PC-3 (cell line): ENCODE results near the gene PIEZO2. TPM values are rescaled to one million over a fixed set of nuclear protein-coding genes. Genes with fewer than 3 reads are reported as not detected.

ENCODE experiments used
- ATAC-seq: fragments of 200-7000 bp; cut with Tn5 transposase; 2 replicates; pipeline ENCODE4 v1.9.1; 2020; ENCODE audit warnings: mild to moderate bottlenecking, moderate library complexity
- BruUV-seq: library from RNA; stranded (reverse); fragments of 400-500 nt; replicated peaks from 2 replicates; lab custom pipeline; 2021; lab: Mats Ljungman, UMichigan
- CTCF ChIA-PET: fragments of 300-600 bp; sonication (Branson Sonifier 250); formaldehyde crosslinking; loops from one replicate; lab custom pipeline; 2022; ENCODE audit warnings: antibody characterized with exemption; lab: Charles Lee
- POLR2A ChIA-PET: fragments of 300-600 bp; sonication (Branson Sonifier 250); formaldehyde crosslinking; loops from one replicate; lab custom pipeline; 2022; ENCODE audit warnings: antibody characterized with exemption; ENCODE audit not compliant: unreplicated experiment; lab: Charles Lee
- DNase-seq: peaks from one replicate; pipeline ENCODE4 v3.0.0-alpha.2; 2015
- H2AFZ ChIP-seq: fragments of 300-600 bp; sonication (generic); 2 replicates; pipeline ENCODE4 v1.6.0; 2016; ENCODE audit warnings: antibody characterized with exemption, low read length
- H3F3A ChIP-seq: fragments of 300-600 bp; sonication (generic); one replicate; pipeline ENCODE4 v1.6.0; 2017; ENCODE audit warnings: antibody characterized with exemption, low read length, control low read depth, mild to moderate bottlenecking; ENCODE audit not compliant: unreplicated experiment
- H3K27ac ChIP-seq: fragments of 300-600 bp; sonication (generic); 2 replicates; pipeline ENCODE4 v1.5.1; 2016; ENCODE audit warnings: mild to moderate bottlenecking, low read length
- H3K27me3 ChIP-seq: fragments of 300-600 bp; sonication (generic); 2 replicates; pipeline ENCODE4 v1.6.1; 2016; ENCODE audit warnings: low read length, mixed read lengths
- H3K36me3 ChIP-seq: fragments of 300-600 bp; sonication (generic); 2 replicates; pipeline ENCODE4 v1.6.1; 2016; ENCODE audit warnings: low read depth, mixed run types, low read length, mixed read lengths
- H3K4me1 ChIP-seq: fragments of 300-600 bp; sonication (generic); 2 replicates; pipeline ENCODE4 v1.5.1; 2016; ENCODE audit warnings: low read length; ENCODE audit not compliant: insufficient read depth
- H3K4me2 ChIP-seq: fragments of 300-600 bp; sonication (generic); 2 replicates; pipeline ENCODE4 v1.6.0; 2016; ENCODE audit warnings: low read length
- H3K4me3 ChIP-seq: fragments of 300-600 bp; sonication (generic); 2 replicates; pipeline ENCODE4 v1.5.1; 2016; ENCODE audit warnings: mild to moderate bottlenecking, low read length, mixed read lengths
- H3K79me2 ChIP-seq: fragments of 300-600 bp; sonication (generic); 2 replicates; pipeline ENCODE4 v1.6.1; 2017; ENCODE audit warnings: low read length, mixed read lengths
- H3K9ac ChIP-seq: fragments of 300-600 bp; sonication (generic); 2 replicates; pipeline ENCODE4 v1.6.0; 2016; ENCODE audit warnings: mild to moderate bottlenecking, low read length
- H3K9me2 ChIP-seq: fragments of 300-600 bp; sonication (generic); replicated peaks from 2 replicates; pipeline ENCODE4 v1.6.1; 2016; ENCODE audit warnings: mixed run types, low read length, mixed read lengths
- H3K9me3 ChIP-seq: fragments of 300-600 bp; sonication (generic); 2 replicates; pipeline ENCODE4 v1.6.1; 2016; ENCODE audit warnings: low read length, mixed read lengths
- H4K20me1 ChIP-seq: fragments of 300-600 bp; sonication (generic); 2 replicates; pipeline ENCODE4 v1.6.1; 2016; ENCODE audit warnings: low read length, mixed read lengths
- EZH2 ChIP-seq: fragments of 300-600 bp; sonication (generic); IDR thresholded peaks from one replicate; pipeline ENCODE4 v1.6.1; 2017; ENCODE audit warnings: antibody characterized with exemption, mild to moderate bottlenecking, low read length; ENCODE audit not compliant: unreplicated experiment
- EZH2phosphoT487 ChIP-seq: fragments of 300-600 bp; sonication (generic); IDR thresholded peaks from 2 replicates; pipeline ENCODE4 v1.6.1; 2018; ENCODE audit warnings: mild to moderate bottlenecking, antibody characterized with exemption, low read length, borderline replicate concordance
- intact Hi-C: fragments of 100-400 bp; cut with micrococcal nuclease; formaldehyde crosslinking; loops from 2 replicates; pipeline ENCODE4 v1.9.0; 2023
- total RNA-seq: library from RNA; depleted of rRNA; stranded (reverse); fragments of >200 nt; gene quantifications from 2 replicates; pipeline ENCODE4 v1.2.3, GENCODE V29; 2014
- TF ChIP-seq, protein P1 (sequence below): fragments of 300-600 bp; sonication (generic); conservative IDR thresholded peaks from 2 replicates; pipeline ENCODE4 v1.5.1; 2017; ENCODE audit warnings: antibody characterized with exemption, low read depth, mild to moderate bottlenecking, low read length

The PIEZO2 gene
- total RNA-seq, 1 experiment from 2014 or later: not detected

GRCh38 chr18:10679557-10680270, 469.7 kb downstream of the PIEZO2 start:
- CTCF ChIA-PET: no interaction called here
- Histone ChIP-seq H3F3A (no peaks in the 10 kb centered on the region), H3K4me2 (no peak overlapping the region), H3K9ac (no peak overlapping the region), H4K20me1 (no peaks in the 10 kb centered on the region), H3K4me1 (no peaks in the 10 kb centered on the region), H3K9me3 (no peaks in the 10 kb centered on the region), H2AFZ (no peak overlapping the region), H3K4me3 (no peak overlapping the region), H3K79me2 (no peaks in the 10 kb centered on the region), H3K27ac (no peak overlapping the region), H3K27me3 (peaks cover 79% of the 10 kb centered on the region), H3K36me3 (no peaks in the 10 kb centered on the region), H3K9me2 (no peaks in the 10 kb centered on the region)
- DNase-seq (no peak), ATAC-seq (no peak)
- no peak for TF ChIP-seq EZH2phosphoT487
- TF ChIP-seq, protein P1, sequence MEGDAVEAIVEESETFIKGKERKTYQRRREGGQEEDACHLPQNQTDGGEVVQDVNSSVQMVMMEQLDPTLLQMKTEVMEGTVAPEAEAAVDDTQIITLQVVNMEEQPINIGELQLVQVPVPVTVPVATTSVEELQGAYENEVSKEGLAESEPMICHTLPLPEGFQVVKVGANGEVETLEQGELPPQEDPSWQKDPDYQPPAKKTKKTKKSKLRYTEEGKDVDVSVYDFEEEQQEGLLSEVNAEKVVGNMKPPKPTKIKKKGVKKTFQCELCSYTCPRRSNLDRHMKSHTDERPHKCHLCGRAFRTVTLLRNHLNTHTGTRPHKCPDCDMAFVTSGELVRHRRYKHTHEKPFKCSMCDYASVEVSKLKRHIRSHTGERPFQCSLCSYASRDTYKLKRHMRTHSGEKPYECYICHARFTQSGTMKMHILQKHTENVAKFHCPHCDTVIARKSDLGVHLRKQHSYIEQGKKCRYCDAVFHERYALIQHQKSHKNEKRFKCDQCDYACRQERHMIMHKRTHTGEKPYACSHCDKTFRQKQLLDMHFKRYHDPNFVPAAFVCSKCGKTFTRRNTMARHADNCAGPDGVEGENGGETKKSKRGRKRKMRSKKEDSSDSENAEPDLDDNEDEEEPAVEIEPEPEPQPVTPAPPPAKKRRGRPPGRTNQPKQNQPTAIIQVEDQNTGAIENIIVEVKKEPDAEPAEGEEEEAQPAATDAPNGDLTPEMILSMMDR: no peak
- TF ChIP-seq EZH2: no peak
- intact Hi-C loops: no loop called here
- POLR2A ChIA-PET: interaction anchor here (0.6 kb wide), 1 partner anchor 23 kb away, joined by 3 read pairs; no protein-coding TSS in a partner anchor
- BruUV-seq: no TSS peak

GRCh38 chr18:10671441-10671840, 477.9 kb downstream of the PIEZO2 start:
- DNase-seq: no peak
- POLR2A ChIA-PET: no interaction called here
- intact Hi-C loops: loop anchor here (5.0 kb wide), 1 partner anchor 109 kb away; no protein-coding TSS in a partner anchor

More at GRCh38 chr18:10671441-10671840, 477.9 kb downstream of the PIEZO2 start:
- Histone ChIP-seq H3K9ac (no peak overlapping the region), H3K9me2 (no peaks in the 10 kb centered on the region), H3K9me3 (no peaks in the 10 kb centered on the region), H3K4me3 (no peak overlapping the region), H3K27me3 (peaks cover 87% of the 10 kb centered on the region), H3K27ac (no peak overlapping the region), H3K4me2 (no peak overlapping the region), H3K4me1 (no peaks in the 10 kb centered on the region), H2AFZ (no peak overlapping the region), H3K79me2 (no peaks in the 10 kb centered on the region), H4K20me1 (no peaks in the 10 kb centered on the region), H3K36me3 (no peaks in the 10 kb centered on the region), H3F3A (no peaks in the 10 kb centered on the region)
- BruUV-seq: no TSS peak
- TF ChIP-seq EZH2 (no peak), EZH2phosphoT487 (no peak)
- TF ChIP-seq, protein P1: no peak
- CTCF ChIA-PET: interaction anchor here (0.6 kb wide), 1 partner anchor 104 kb away, joined by 3 read pairs; no protein-coding TSS in a partner anchor
- ATAC-seq: no peak
